H1 (cell line): Measurements from ENCODE around the gene ACOT11. TPM values are rescaled to one million over a fixed set of nuclear protein-coding genes. Genes with fewer than 3 reads are reported as not detected.

Experiments used
- CTCF ChIA-PET: fragments of 300-600 bp; sonication (Branson Sonifier 250); formaldehyde crosslinking; loops from one replicate; lab custom pipeline; 2021; ENCODE audit not compliant: partially characterized antibody; lab: Charles Lee
- POLR2A ChIA-PET: fragments of 300-600 bp; sonication (Branson Sonifier 250); formaldehyde crosslinking; loops from one replicate; lab custom pipeline; 2021; ENCODE audit warnings: inconsistent platforms; ENCODE audit not compliant: partially characterized antibody; lab: Charles Lee
- DNase-seq, 2 experiments: peaks; one replicate each; pipeline versions ENCODE4 v3.0.0 to v3.0.0-alpha.2; 2010 to 2022; ENCODE audit warnings: low spot score in 2 of 2, low read depth in 1 of 2, mixed read lengths in 1 of 2
- FAIRE-seq: peaks from 2 replicates; lab custom pipeline; 2011; peaks lifted over from hg19 to GRCh38; lab: Jason Lieb, UNC
- H2AFZ ChIP-seq: 2 replicates; pipeline ENCODE4 v1.8.1; 2012; ENCODE audit warnings: low read length, inconsistent platforms
- H2AK5ac ChIP-seq: 2 replicates; pipeline ENCODE4 v1.6.1; 2013; ENCODE audit warnings: low read depth, low read length
- H2BK120ac ChIP-seq: replicated peaks from 2 replicates; pipeline ENCODE3; 2013; ENCODE audit warnings: low read depth, low read length, inconsistent platforms
- H2BK12ac ChIP-seq: 2 replicates; pipeline ENCODE4 v1.6.1; 2013; ENCODE audit warnings: low read depth, low read length
- H2BK15ac ChIP-seq: 2 replicates; pipeline ENCODE4 v1.6.1; 2013; ENCODE audit warnings: low read length
- H2BK20ac ChIP-seq: 2 replicates; pipeline ENCODE4 v1.6.1; 2013; ENCODE audit warnings: low read length
- H2BK5ac ChIP-seq: 2 replicates; pipeline ENCODE4 v1.6.1; 2013; ENCODE audit warnings: low read depth, low read length
- H3K14ac ChIP-seq: 2 replicates; pipeline ENCODE4 v1.6.1; 2013; ENCODE audit warnings: inconsistent platforms; ENCODE audit not compliant: insufficient read length
- H3K18ac ChIP-seq: 2 replicates; pipeline ENCODE4 v1.6.1; 2013; ENCODE audit warnings: low read length; ENCODE audit errors: extremely low read depth
- H3K23ac ChIP-seq: 2 replicates; pipeline ENCODE4 v1.6.1; 2013; ENCODE audit warnings: inconsistent platforms; ENCODE audit not compliant: insufficient read length
- H3K23me2 ChIP-seq: 2 replicates; pipeline ENCODE4 v1.6.1; 2013; ENCODE audit warnings: low read depth, low read length
- H3K27ac ChIP-seq: 2 replicates; pipeline ENCODE4 v1.6.1; 2011; ENCODE audit warnings: low read depth, low read length, inconsistent platforms
- H3K27me3 ChIP-seq, 4 experiments: replicated peaks in 1 of 4; 1 replicate in 1 of 4; 2 replicates in 3 of 4; pipeline versions ENCODE4 v1.6.1 to v1.8.1; 2011 to 2013; ENCODE audit warnings: low read length in 3 of 4, mild to moderate bottlenecking in 3 of 4, inconsistent platforms in 2 of 4, mixed read lengths in 2 of 4, moderate library complexity in 1 of 4; ENCODE audit not compliant: control insufficient read depth in 3 of 4, insufficient read depth in 3 of 4; ENCODE audit errors: extremely low read depth in 1 of 4
- H3K36me3 ChIP-seq, 4 experiments: 2 replicates each; pipeline versions ENCODE4 v1.6.1 to v1.8.1; 2011 to 2013; ENCODE audit warnings: mild to moderate bottlenecking in 4 of 4, low read length in 3 of 4, moderate library complexity in 2 of 4, control low read depth in 1 of 4, inconsistent platforms in 1 of 4; ENCODE audit not compliant: insufficient read depth in 4 of 4, control insufficient read depth in 2 of 4
- H3K4ac ChIP-seq: replicated peaks from 2 replicates; pipeline ENCODE3; 2013; ENCODE audit warnings: low read length, low read depth, mixed read lengths, inconsistent platforms; ENCODE audit not compliant: insufficient read length
- H3K4me1 ChIP-seq, 4 experiments: replicated peaks in 1 of 4; 1 replicate in 1 of 4; 2 replicates in 3 of 4; pipeline versions ENCODE4 v1.6.1 to v1.8.1; 2011 to 2013; ENCODE audit warnings: low read length in 3 of 4, inconsistent platforms in 2 of 4, mixed read lengths in 1 of 4; ENCODE audit not compliant: insufficient read depth in 4 of 4, control insufficient read depth in 3 of 4
- H3K4me2 ChIP-seq, 2 experiments: 2 replicates each; pipeline versions ENCODE4 v1.6.1 to v1.8.1; 2011 to 2013; ENCODE audit warnings: low read depth in 2 of 2, low read length in 2 of 2, control low read depth in 1 of 2, inconsistent platforms in 1 of 2, mild to moderate bottlenecking in 1 of 2; ENCODE audit not compliant: insufficient read depth in 1 of 2
- H3K4me3 ChIP-seq, 4 experiments: fragments of 200-600, 300-600 bp in 1 of 4; sonication (generic), shearing (Covaris generic), sonication (Bioruptor Twin) in 1 of 4; 2 replicates each; pipeline versions ENCODE4 v1.5.1 to v1.8.1; 2011 to 2016; ENCODE audit warnings: low read length in 4 of 4, low read depth in 3 of 4, control low read depth in 2 of 4, inconsistent platforms in 2 of 4, mild to moderate bottlenecking in 2 of 4, mixed read lengths in 1 of 4, moderate library complexity in 1 of 4; ENCODE audit not compliant: insufficient read depth in 2 of 4; ENCODE audit errors: extremely low read depth in 1 of 4
- H3K56ac ChIP-seq: replicated peaks from 2 replicates; pipeline ENCODE3; 2013; ENCODE audit warnings: low read depth, mild to moderate bottlenecking, mixed read lengths, low read length, inconsistent platforms; ENCODE audit not compliant: insufficient read length
- H3K79me1 ChIP-seq: 2 replicates; pipeline ENCODE4 v1.6.1; 2013; ENCODE audit warnings: low read depth, low read length, control low read depth
- H3K79me2 ChIP-seq, 2 experiments: 2 replicates each; pipeline versions ENCODE4 v1.6.1 to v1.8.1; 2012 to 2013; ENCODE audit warnings: low read length in 2 of 2, mild to moderate bottlenecking in 2 of 2, inconsistent platforms in 1 of 2; ENCODE audit not compliant: insufficient read depth in 2 of 2, control insufficient read depth in 1 of 2
- H3K9ac ChIP-seq, 4 experiments: replicated peaks in 1 of 4; 1 replicate in 1 of 4; 2 replicates in 3 of 4; pipeline versions ENCODE4 v1.6.1 to v1.8.1; 2011 to 2013; ENCODE audit warnings: low read depth in 3 of 4, low read length in 3 of 4, control low read depth in 2 of 4, mild to moderate bottlenecking in 2 of 4, moderate library complexity in 2 of 4, inconsistent platforms in 1 of 4; ENCODE audit errors: extremely low read depth in 1 of 4
- H3K9me3 ChIP-seq, 2 experiments: 2 replicates each; pipeline versions ENCODE4 v1.6.1 to v1.8.1; 2012 to 2013; ENCODE audit warnings: mild to moderate bottlenecking in 2 of 2, moderate library complexity in 2 of 2, control low read depth in 1 of 2, inconsistent platforms in 1 of 2, low read depth in 1 of 2, low read length in 1 of 2, mixed read lengths in 1 of 2; ENCODE audit not compliant: insufficient read depth in 2 of 2
- H4K20me1 ChIP-seq, 2 experiments: replicated peaks in 1 of 2; 2 replicates each; pipeline versions ENCODE3 to v1.8.1; 2011 to 2013; ENCODE audit warnings: inconsistent platforms in 2 of 2, low read length in 2 of 2, mild to moderate bottlenecking in 1 of 2; ENCODE audit not compliant: insufficient read depth in 2 of 2, control insufficient read depth in 1 of 2
- H4K5ac ChIP-seq: 2 replicates; pipeline ENCODE4 v1.6.1; 2013; ENCODE audit warnings: low read length, low read depth, mixed read lengths, inconsistent platforms; ENCODE audit not compliant: insufficient read length
- H4K8ac ChIP-seq: 2 replicates; pipeline ENCODE4 v1.8.0; 2013; ENCODE audit warnings: mild to moderate bottlenecking, moderate library complexity, low read length, inconsistent platforms; ENCODE audit not compliant: insufficient read depth; ENCODE audit errors: extremely low read depth
- H4K91ac ChIP-seq: replicated peaks from 2 replicates; pipeline ENCODE3; 2013; ENCODE audit warnings: low read length, mixed read lengths, inconsistent platforms; ENCODE audit not compliant: insufficient read length
- EP300 ChIP-seq, 2 experiments: IDR thresholded peaks; 1 replicate in 1 of 2; 2 replicates in 1 of 2; pipeline ENCODE4 v1.6.1; 2011 to 2012; ENCODE audit warnings: low read depth in 2 of 2, low read length in 2 of 2, mild to moderate bottlenecking in 2 of 2, borderline replicate concordance in 1 of 2, inconsistent platforms in 1 of 2, moderate library complexity in 1 of 2
- WGBS, 2 experiments: shearing (Covaris generic) in 1 of 2; methylation state at CpG; one replicate each; pipeline versions ENCODE4 v1.1.6 to v1.1.7; 2013 to 2015; ENCODE audit warnings: low lambda C conversion rate in 2 of 2, mixed read lengths in 2 of 2, inconsistent platforms in 1 of 2, low coverage in 1 of 2, missing lambda C conversion rate in 1 of 2; ENCODE audit not compliant: insufficient replicate concordance in 2 of 2, insufficient coverage in 1 of 2, insufficient read length in 1 of 2; ENCODE audit errors: extremely low coverage in 1 of 2, missing lambda C conversion rate in 1 of 2; 5-methylcytosine and 5-hydroxymethylcytosine counted together
- polyA plus RNA-seq, 7 experiments: library from polyadenylated mRNA; depleted of rRNA in 3 of 7; stranded (reverse) in 5 of 7; unstranded in 2 of 7; fragments of >200 nt in 5 of 7; fragments of 200-250 nt in 2 of 7; gene quantifications; 1 replicate in 5 of 7; 2 replicates in 1 of 7; 4 replicates in 1 of 7; pipeline versions ENCODE4 v1.2.1 to v1.2.3, GENCODE V29; 2011 to 2013; ENCODE audit warnings: missing spikeins in 2 of 7, mixed read lengths in 2 of 7
- total RNA-seq: library from RNA; stranded (reverse); fragmentation: NEBNext Ultra II Directional; extraction: Animal tissue kit (Norgen Biotek cat#: 25700); gene quantifications from 2 replicates; pipeline ENCODE4 v1.2.1, GENCODE V29; 2021

Gene ACOT11
- total and polyA plus RNA-seq, 2 of the 8 experiments (the other 6 are each of a cell fraction or from before 2014, with no cell fraction given) = 3.8 to 4.5 TPM

- no peak overlapping the region for H2BK15ac ChIP-seq
- H3K79me2 ChIP-seq = no peaks in the 10 kb centered on the region
- H3K23me2 ChIP-seq = no peaks in the 10 kb centered on the region
- no peaks in the 10 kb centered on the region for H3K27me3 ChIP-seq
- no peak overlapping the region for H4K8ac ChIP-seq
- no peak overlapping the region for H3K56ac ChIP-seq
- no peak overlapping the region for H3K23ac ChIP-seq
- ChIA-PET POLR2A (interaction anchor here (1.1 kb wide), 1 partner anchor 13 kb away, joined by 3 read pairs; no protein-coding TSS in a partner anchor), CTCF (interaction anchor here (0.6 to 2.5 kb wide), 15 partner anchors 9 to 225 kb away, joined by 3 to 16 read pairs (median 4); no protein-coding TSS in a partner anchor)
- no peak overlapping the region for H2AFZ ChIP-seq
- TF ChIP-seq EP300 (IDR thresholded peaks at IDR 0.05; ENCODE audit: borderline replicate concordance in 1 of 2, low read depth in 2 of 2, low read length in 2 of 2) = no peak
- H3K79me1 ChIP-seq = no peaks in the 10 kb centered on the region
- no peak overlapping the region for H3K27ac ChIP-seq
- 83% methylated on average over 2 of the region's 2 CpGs; no CpG with 5 or more reads in 1 of the 2 experiments for WGBS, 2 experiments
- H3K4me1 ChIP-seq = no peaks in the 10 kb centered on the region
- no peak overlapping the region for H3K4ac ChIP-seq
- no peak overlapping the region for H3K4me2 ChIP-seq
- H2BK120ac ChIP-seq = no peak overlapping the region
- no peak overlapping the region for H2BK5ac ChIP-seq
- no peaks in the 10 kb centered on the region for H3K9me3 ChIP-seq
- H2AK5ac ChIP-seq = no peak overlapping the region
- no peak overlapping the region for H4K5ac ChIP-seq
- no peak overlapping the region for H3K4me3 ChIP-seq
- H3K36me3 ChIP-seq = no peaks in the 10 kb centered on the region
- no peak overlapping the region for H4K91ac ChIP-seq
- DNase-seq (no peak), FAIRE-seq (no peak)
- no peak overlapping the region for H3K18ac ChIP-seq
- H3K9ac ChIP-seq = no peak overlapping the region
- H2BK20ac ChIP-seq = no peak overlapping the region
- H2BK12ac ChIP-seq = no peak overlapping the region
- no peaks in the 10 kb centered on the region for H4K20me1 ChIP-seq
- H3K14ac ChIP-seq = no peak overlapping the region
Observed at GRCh38 chr1:54518489-54518888, 29.5 kb upstream of the ACOT11 start.
